GM15510 (cell line): ENCODE measurements around the gene SRM.

Experiments used
- POLR2A ChIP-seq: IDR thresholded peaks from 3 replicates; pipeline ENCODE4 v1.6.1; 2011; ENCODE audit warnings: borderline replicate concordance; ENCODE audit not compliant: insufficient read length; ENCODE audit errors: extremely low read depth

Gene SRM

GRCh38 chr1:11051781-11052511 lies 7.9 kb downstream of the SRM start:
- TF ChIP-seq POLR2A = no peak

- TF ChIP-seq POLR2A = no peak
These were observed 13.0 kb downstream of the SRM start, which contains the start of gene MASP2 for GRCh38 chr1:11046625-11047365. Gene MASP2 (minus strand): TSS chr1:11047239. CDS start chr1:11047207, 32 bp downstream.

- no peak for TF ChIP-seq POLR2A
These were observed 13.6 kb downstream of the SRM start for GRCh38 chr1:11046270-11046566.

- TF ChIP-seq POLR2A = no peak
These were observed 14.2 kb downstream of the SRM start for GRCh38 chr1:11045428-11046269.

- no peak for TF ChIP-seq POLR2A
These were observed 14.9 kb downstream of the SRM start for GRCh38 chr1:11044849-11045427.

- no peak for TF ChIP-seq POLR2A
These were observed 15.6 kb downstream of the SRM start for GRCh38 chr1:11044086-11044848.

- no peak for TF ChIP-seq POLR2A
These were observed 16.6 kb downstream of the SRM start for GRCh38 chr1:11042995-11043874.

- no peak for TF ChIP-seq POLR2A
These were observed 17.8 kb downstream of the SRM start for GRCh38 chr1:11042065-11042464.

GRCh38 chr1:11041048-11041447 lies 18.8 kb downstream of the SRM start:
- no peak for TF ChIP-seq POLR2A

GRCh38 chr1:11039351-11040104 lies 20.3 kb downstream of the SRM start:
- no peak for TF ChIP-seq POLR2A

- no peak for TF ChIP-seq POLR2A
These were observed 22.1 kb downstream of the SRM start for GRCh38 chr1:11037740-11038182.

GRCh38 chr1:11031624-11032262 lies 28.1 kb downstream of the SRM start:
- no peak for TF ChIP-seq POLR2A

- TF ChIP-seq POLR2A = no peak
These were observed 29.0 kb downstream of the SRM start for GRCh38 chr1:11030865-11031264.

- no peak for TF ChIP-seq POLR2A
These were observed 31.8 kb downstream of the SRM start for GRCh38 chr1:11028018-11028417.
